G401 (cell line): Measurements from ENCODE around the gene OR11H1. TPM values are rescaled to one million over a fixed set of nuclear protein-coding genes. Genes with fewer than 3 reads are reported as not detected.
"Not testable (repeated sequence)": the region's sequence is repeated elsewhere in the genome, so short reads cannot be mapped to it uniquely, and the experiment has no call there.

Experiments
- DNase-seq: peaks from one replicate; pipeline ENCODE4 v3.0.0-alpha.2; 2015; ENCODE audit warnings: low spot score
- in situ Hi-C: cut with HindIII; loops from 2 replicates; pipeline ENCODE4 v1.10.0; 2016; ENCODE audit warnings: low sequenced_read_pairs, mixed read lengths
- total RNA-seq: library from RNA; depleted of rRNA; stranded (reverse); fragments of >200 nt; shearing (Covaris generic); gene quantifications from 2 replicates; pipeline ENCODE4 v1.2.3, GENCODE V29; 2014; rRNA removed

OR11H1 gene
- total RNA-seq = not detected in 2 replicates

DNA sequence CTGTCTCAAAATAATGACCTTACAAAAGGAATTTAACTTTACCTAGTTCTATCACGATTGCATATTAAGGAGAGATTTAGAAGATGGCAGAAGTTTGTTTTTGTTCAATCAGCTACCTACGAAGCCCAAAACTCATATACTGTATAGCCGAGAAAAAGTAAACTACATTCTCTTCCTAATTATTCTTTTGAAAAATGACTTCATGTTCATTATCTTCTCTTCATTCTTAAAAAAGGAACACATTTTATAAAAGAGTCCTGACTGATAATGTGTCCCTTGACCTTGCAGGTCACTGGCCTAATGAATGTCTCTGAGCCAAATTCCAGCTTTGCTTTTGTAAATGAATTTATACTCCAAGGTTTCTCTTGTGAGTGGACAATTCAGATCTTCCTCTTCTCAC is at the start of gene OR11H1:
Gene OR11H1 (plus strand): TSS at position 301 of the 400 bp plus-strand sequence. CDS start 0 bp downstream, at position 301.
- DNase-seq, in situ Hi-C loops: not testable (repeated sequence)

- in situ Hi-C loops = not testable (repeated sequence)
These were observed 18.0 kb upstream of the OR11H1 start for GRCh38 chr22:15509967-15510366.

GRCh38 chr22:15515896-15516295 is 12.1 kb upstream of the OR11H1 start:
- DNase-seq, in situ Hi-C loops: not testable (repeated sequence)

More at GRCh38 chr22:15509967-15510366, 18.0 kb upstream of the OR11H1 start:
- DNase-seq = not testable (repeated sequence)

- DNase-seq, in situ Hi-C loops: not testable (repeated sequence)
These were observed 25.8 kb downstream of the OR11H1 start for GRCh38 chr22:15553767-15554166.

- in situ Hi-C loops, DNase-seq: not testable (repeated sequence)
These were observed 35.5 kb downstream of the OR11H1 start for GRCh38 chr22:15563461-15563860.

GRCh38 chr22:15565063-15565462 is 37.1 kb downstream of the OR11H1 start:
- in situ Hi-C loops, DNase-seq: not testable (repeated sequence)

Other genes starting within 250 kb of the OR11H1 start
- not detected in 2 replicates for gene POTEH, start 161.8 kb downstream of the OR11H1 start, total RNA-seq